Bone marrow (tissue), 2 donors: ENCODE data around the gene CAV1.
"Not testable (repeated sequence)": the region's sequence is repeated elsewhere in the genome, so short reads cannot be mapped to it uniquely, and the experiment has no call there.

ENCODE experiments used
- DNase-seq, 2 donors: peaks; one replicate each; lab custom pipeline; 2025; lab: John Stamatoyannopoulos, UW

Gene CAV1

GRCh38 chr7:116582806-116583444 is 58.1 kb downstream of the CAV1 start:
- no peak for DNase-seq

DNA sequence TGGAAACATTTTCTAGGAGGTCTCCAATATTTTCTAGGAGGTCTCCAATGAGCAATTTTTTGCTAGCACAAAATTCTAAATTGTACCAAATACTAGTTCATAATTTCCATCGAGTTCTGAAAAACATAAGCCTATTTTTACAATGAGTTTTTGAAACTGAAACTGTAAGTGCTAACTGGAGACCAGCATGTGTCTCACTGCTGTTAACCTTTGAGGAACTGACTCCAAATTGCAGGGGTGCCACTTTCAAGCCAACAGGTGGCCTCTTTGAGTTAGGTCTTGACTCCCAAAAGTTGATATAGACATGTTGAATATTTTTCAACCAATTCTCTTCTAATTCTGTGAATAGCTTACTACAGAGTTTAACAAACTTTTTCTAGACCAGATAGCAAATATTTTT is 58.8 kb downstream of the CAV1 start:
- DNase-seq = no peak

- DNase-seq = no peak
Measured at GRCh38 chr7:116584721-116585120, 59.9 kb downstream of the CAV1 start.

DNA sequence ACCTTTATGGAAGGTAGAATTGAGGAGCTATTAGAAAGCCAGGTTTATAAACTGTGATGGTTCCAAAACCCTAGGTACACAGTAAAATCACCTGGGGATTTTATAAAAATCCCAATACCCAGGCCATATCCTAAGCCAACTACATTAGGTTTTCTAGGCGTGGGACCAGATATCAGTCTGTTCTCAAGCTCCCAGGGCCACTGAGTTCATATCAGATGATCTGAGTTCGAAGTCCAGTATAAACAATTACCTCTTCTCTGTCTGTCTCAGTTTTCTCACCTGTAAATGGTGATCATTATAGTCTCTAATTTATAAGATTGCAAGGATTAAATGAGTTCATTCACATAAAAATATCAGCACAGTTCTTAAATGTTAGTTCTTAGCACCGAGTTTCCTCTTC is 60.6 kb downstream of the CAV1 start:
- DNase-seq = no peak

DNA sequence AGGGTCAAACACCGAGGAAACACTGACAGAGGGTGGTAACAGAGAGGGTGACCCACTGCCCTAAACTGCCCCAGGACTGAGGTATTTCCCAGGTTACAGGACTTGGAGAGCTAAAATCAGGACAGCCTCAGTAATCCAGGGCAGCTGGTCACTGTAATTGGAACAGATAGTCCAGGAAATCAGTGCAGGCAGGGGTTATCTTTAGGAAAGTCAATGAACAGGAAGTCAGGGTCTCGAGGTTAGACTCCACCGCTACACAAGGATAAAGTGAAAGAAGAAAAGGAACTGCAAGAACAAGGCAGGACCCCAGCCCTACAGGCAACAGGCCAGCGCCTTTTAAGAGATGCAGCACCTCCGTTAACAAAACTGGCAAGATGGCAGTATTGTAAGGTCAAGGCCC is 61.1 kb downstream of the CAV1 start:
- DNase-seq = no peak

GRCh38 chr7:116587200-116587599 is 62.4 kb downstream of the CAV1 start:
- not testable (repeated sequence) for DNase-seq

GRCh38 chr7:116588225-116588624 is 63.4 kb downstream of the CAV1 start:
- DNase-seq = no peak

- DNase-seq = peak in 1 of 2 donors; percentile 6
Measured at GRCh38 chr7:116588641-116589594, 64.1 kb downstream of the CAV1 start.

DNA sequence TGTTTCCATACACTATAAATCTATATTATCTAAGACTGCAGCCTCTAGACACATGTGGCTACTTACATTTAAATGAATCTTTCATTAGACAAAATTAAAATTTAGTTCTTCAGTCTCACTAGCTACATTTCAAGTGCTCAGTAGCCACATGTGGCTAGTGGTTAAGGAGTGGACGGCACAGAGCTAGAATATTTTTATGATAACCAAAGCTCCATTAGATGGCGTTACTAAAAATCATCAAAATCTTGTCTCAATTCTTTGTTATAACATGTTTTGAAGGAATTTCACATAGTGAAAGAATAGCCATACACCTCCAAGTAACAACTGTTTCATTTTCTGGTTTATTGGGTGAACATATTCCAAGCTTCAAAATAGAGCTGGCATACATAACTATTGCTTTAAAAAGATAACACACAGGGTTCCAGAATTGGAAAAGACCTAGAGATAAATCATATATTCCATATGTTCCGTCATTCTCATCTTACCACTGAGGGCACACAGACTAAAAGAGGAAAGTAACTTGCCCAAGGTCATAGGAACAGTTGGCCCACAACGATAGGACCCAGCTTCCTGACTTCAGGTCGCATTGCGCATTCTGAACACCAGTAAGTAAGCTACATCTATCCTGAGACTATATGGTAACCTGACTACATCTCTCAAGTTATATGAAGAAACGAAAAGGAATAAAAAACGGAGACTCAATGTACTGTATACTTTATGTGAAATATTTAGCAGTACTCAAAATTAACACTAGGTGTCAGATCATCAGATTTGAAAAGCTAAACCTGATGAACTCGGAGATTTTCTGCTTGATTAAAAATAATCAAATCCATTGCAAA is 66.6 kb downstream of the CAV1 start:
- no peak for DNase-seq

DNA sequence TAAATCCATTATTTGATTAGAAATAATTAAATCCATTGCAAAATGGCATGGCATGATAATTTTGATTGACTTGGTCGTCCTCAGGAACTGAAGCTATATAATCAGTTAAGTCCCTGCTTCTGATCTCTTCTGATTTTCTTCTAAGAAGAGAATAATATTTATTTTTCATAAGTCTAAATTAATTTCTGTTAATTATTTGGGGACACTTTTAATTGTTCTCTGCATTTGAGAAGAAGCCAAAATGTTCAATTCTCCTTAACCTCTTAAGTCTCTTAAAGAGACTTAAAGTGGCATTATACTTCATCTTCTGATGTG is 67.2 kb downstream of the CAV1 start:
- no peak for DNase-seq

GRCh38 chr7:116592445-116592844 is 67.6 kb downstream of the CAV1 start:
- DNase-seq = peak in 1 of 2 donors; percentile 31

GRCh38 chr7:116593359-116594075 is 68.7 kb downstream of the CAV1 start:
- no peak for DNase-seq

GRCh38 chr7:116595063-116595462 is 70.2 kb downstream of the CAV1 start:
- no peak for DNase-seq

GRCh38 chr7:116597384-116597783 is 72.5 kb downstream of the CAV1 start:
- DNase-seq = no peak

DNA sequence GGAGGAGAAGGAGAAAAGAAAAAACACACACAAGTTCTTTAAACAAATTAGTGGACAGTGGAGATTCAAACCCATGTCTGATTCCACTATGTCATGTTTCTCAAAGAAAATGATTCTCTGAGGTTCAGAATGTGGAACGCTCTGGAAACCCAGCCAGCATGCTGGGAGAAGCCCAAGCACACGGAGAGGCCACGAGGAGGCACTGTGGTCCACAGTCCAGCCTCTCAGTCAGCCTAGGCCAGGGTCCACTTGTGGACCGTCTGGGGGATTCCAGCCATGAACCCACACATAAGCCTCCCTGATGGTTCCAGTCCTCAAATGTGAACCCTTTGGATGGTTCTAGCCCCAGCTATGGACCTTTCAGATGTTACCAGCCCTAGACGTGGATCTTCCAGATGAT is 73.4 kb downstream of the CAV1 start:
- no peak for DNase-seq

GRCh38 chr7:116598861-116599260 is 74.0 kb downstream of the CAV1 start:
- no peak for DNase-seq

DNA sequence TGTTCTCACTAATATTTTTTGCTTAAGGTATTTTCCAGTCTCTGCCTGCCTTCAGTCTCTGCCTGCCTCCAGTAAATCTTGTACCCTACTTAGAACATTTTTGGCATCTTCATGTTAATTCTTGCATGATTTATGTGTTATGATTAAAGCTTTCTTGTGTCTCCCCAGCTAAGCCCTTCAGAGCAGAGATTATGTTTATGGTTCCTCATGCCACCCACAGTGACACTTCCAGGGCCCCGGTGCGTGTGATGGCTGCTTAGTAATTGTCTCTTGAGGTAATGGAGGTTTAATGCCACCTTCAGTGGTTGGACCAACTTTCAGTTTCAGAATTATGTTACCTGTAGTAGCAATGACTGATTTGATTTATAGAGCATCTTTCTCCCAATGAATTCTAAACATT is 76.6 kb downstream of the CAV1 start:
- no peak for DNase-seq

- DNase-seq = no peak
Measured at GRCh38 chr7:116607299-116607698, 82.5 kb downstream of the CAV1 start.

GRCh38 chr7:116610210-116610609 is 85.4 kb downstream of the CAV1 start:
- DNase-seq = no peak

GRCh38 chr7:116610721-116611120 is 85.9 kb downstream of the CAV1 start:
- no peak for DNase-seq
